Skeletal muscle tissue (tissue), 4 donors: ENCODE results near the gene SETD3. TPM values are rescaled to one million over a fixed set of nuclear protein-coding genes. Genes with fewer than 3 reads are reported as not detected.

Experiments
- H3K27ac ChIP-seq: one replicate; pipeline ENCODE4 v1.7.0; 2013; ENCODE audit warnings: mild to moderate bottlenecking, low read depth, low read length, inconsistent platforms
- H3K27me3 ChIP-seq, 3 donors: one replicate each; pipeline ENCODE4 v1.7.0; 2013; ENCODE audit warnings: low read length in 3 of 3; ENCODE audit not compliant: control insufficient read depth in 3 of 3, insufficient read depth in 3 of 3
- H3K36me3 ChIP-seq, 3 donors: one replicate each; pipeline ENCODE4 v1.7.0; 2013; ENCODE audit warnings: low read length in 3 of 3; ENCODE audit not compliant: control insufficient read depth in 3 of 3, insufficient read depth in 3 of 3
- H3K4me1 ChIP-seq, 3 donors: one replicate each; pipeline ENCODE4 v1.7.0; 2013; ENCODE audit warnings: low read length in 3 of 3, mild to moderate bottlenecking in 3 of 3; ENCODE audit not compliant: control insufficient read depth in 3 of 3, insufficient read depth in 3 of 3
- H3K4me3 ChIP-seq, 3 donors: one replicate each; pipeline ENCODE4 v1.7.0; 2013; ENCODE audit warnings: low read length in 3 of 3
- H3K9ac ChIP-seq, 3 donors: one replicate each; pipeline ENCODE4 v1.7.0; 2013; ENCODE audit warnings: low read length in 3 of 3, mild to moderate bottlenecking in 3 of 3, moderate library complexity in 2 of 3, low read depth in 1 of 3
- H3K9me3 ChIP-seq, 3 donors: one replicate each; pipeline ENCODE4 v1.7.0; 2013; ENCODE audit warnings: low read length in 3 of 3; ENCODE audit not compliant: control insufficient read depth in 3 of 3
- total RNA-seq: library from RNA; depleted of rRNA; stranded (reverse); fragments of >200 nt; gene quantifications from one replicate; pipeline ENCODE4 v1.2.3, GENCODE V29; 2014
- donor health status: Osteomylitis.

Gene SETD3
- total RNA-seq, 1 donor from 2014 or later = 112 TPM

GRCh38 chr14:99511421-99512109 lies 30.9 kb upstream of the SETD3 start:
- no peak overlapping the region for H3K27ac ChIP-seq
- no peak overlapping the region for H3K9ac ChIP-seq
- no peaks in the 10 kb centered on the region for H3K27me3 ChIP-seq
- no peaks in the 10 kb centered on the region for H3K9me3 ChIP-seq
- H3K36me3 ChIP-seq = peaks cover 41 to 43% (median 41%) of the 10 kb centered on the region in 3 donors
- peaks cover 7 to 13% (median 10%) of the 10 kb centered on the region in 3 donors for H3K4me1 ChIP-seq
- H3K4me3 ChIP-seq = no peak overlapping the region

GRCh38 chr14:99510556-99511139 lies 30.0 kb upstream of the SETD3 start:
- Histone ChIP-seq H3K36me3 (peaks cover 47 to 52% (median 50%) of the 10 kb centered on the region in 3 donors), H3K4me3 (no peak overlapping the region), H3K27ac (no peak overlapping the region), H3K27me3 (no peaks in the 10 kb centered on the region), H3K4me1 (peaks cover 7 to 13% (median 10%) of the 10 kb centered on the region in 3 donors), H3K9me3 (no peaks in the 10 kb centered on the region), H3K9ac (no peak overlapping the region)

- H3K27me3 ChIP-seq = no peaks in the 10 kb centered on the region
- no peak overlapping the region for H3K9ac ChIP-seq
- no peak overlapping the region for H3K4me3 ChIP-seq
- peaks cover 7 to 13% (median 10%) of the 10 kb centered on the region in 3 donors for H3K4me1 ChIP-seq
- no peaks in the 10 kb centered on the region for H3K9me3 ChIP-seq
- H3K27ac ChIP-seq = no peak overlapping the region
- H3K36me3 ChIP-seq = peaks cover 52 to 58% (median 56%) of the 10 kb centered on the region in 3 donors
These were observed 29.4 kb upstream of the SETD3 start for GRCh38 chr14:99509871-99510555.

- peaks cover 54 to 62% (median 60%) of the 10 kb centered on the region in 3 donors for H3K36me3 ChIP-seq
These were observed 28.4 kb upstream of the SETD3 start for GRCh38 chr14:99508896-99509629.

GRCh38 chr14:99507860-99508640 lies 27.4 kb upstream of the SETD3 start:
- Histone ChIP-seq H3K36me3 (peaks cover 62 to 65% (median 64%) of the 10 kb centered on the region in 3 donors), H3K4me3 (no peak overlapping the region), H3K9me3 (no peaks in the 10 kb centered on the region), H3K27me3 (no peaks in the 10 kb centered on the region), H3K27ac (no peak overlapping the region), H3K4me1 (peaks cover 7 to 13% (median 10%) of the 10 kb centered on the region in 3 donors), H3K9ac (peak overlapping the region in 2 of 3 donors; percentile 21 to 40)

More at GRCh38 chr14:99508896-99509629, 28.4 kb upstream of the SETD3 start:
- Histone ChIP-seq H3K27ac (no peak overlapping the region), H3K9ac (peak overlapping the region in 2 of 3 donors; percentile 21 to 40), H3K9me3 (no peaks in the 10 kb centered on the region), H3K4me3 (no peak overlapping the region), H3K27me3 (no peaks in the 10 kb centered on the region), H3K4me1 (peaks cover 7 to 13% (median 10%) of the 10 kb centered on the region in 3 donors)

- H3K9me3 ChIP-seq = no peaks in the 10 kb centered on the region
- H3K4me1 ChIP-seq = peaks cover 7 to 13% (median 10%) of the 10 kb centered on the region in 3 donors
- no peak overlapping the region for H3K4me3 ChIP-seq
- no peak overlapping the region for H3K9ac ChIP-seq
- H3K27ac ChIP-seq = no peak overlapping the region
- H3K27me3 ChIP-seq = no peaks in the 10 kb centered on the region
- peaks cover 71 to 82% (median 79%) of the 10 kb centered on the region in 3 donors for H3K36me3 ChIP-seq
These were observed 25.6 kb upstream of the SETD3 start for GRCh38 chr14:99506276-99506675.

GRCh38 chr14:99505089-99505488 lies 24.4 kb upstream of the SETD3 start:
- peaks cover 75 to 89% (median 87%) of the 10 kb centered on the region in 3 donors for H3K36me3 ChIP-seq
- H3K27me3 ChIP-seq = no peaks in the 10 kb centered on the region
- H3K9ac ChIP-seq = no peak overlapping the region
- no peaks in the 10 kb centered on the region for H3K9me3 ChIP-seq
- H3K4me1 ChIP-seq = peaks cover 7 to 13% (median 10%) of the 10 kb centered on the region in 3 donors
- no peak overlapping the region for H3K4me3 ChIP-seq
- H3K27ac ChIP-seq = no peak overlapping the region

GRCh38 chr14:99503848-99504453 lies 23.3 kb upstream of the SETD3 start:
- Histone ChIP-seq H3K27me3 (no peaks in the 10 kb centered on the region), H3K4me1 (peaks cover 7 to 9% (median 9%) of the 10 kb centered on the region in 3 donors), H3K27ac (no peak overlapping the region), H3K4me3 (no peak overlapping the region), H3K9me3 (no peaks in the 10 kb centered on the region), H3K36me3 (peaks cover 72 to 79% (median 76%) of the 10 kb centered on the region in 3 donors), H3K9ac (no peak overlapping the region)

- Histone ChIP-seq H3K4me3 (no peak overlapping the region), H3K36me3 (peaks cover 66 to 74% (median 66%) of the 10 kb centered on the region in 3 donors), H3K9me3 (no peaks in the 10 kb centered on the region), H3K4me1 (peaks cover 0 to 3% (median 0%) of the 10 kb centered on the region in 3 donors), H3K9ac (no peak overlapping the region), H3K27ac (no peak overlapping the region), H3K27me3 (no peaks in the 10 kb centered on the region)
These were observed 22.3 kb upstream of the SETD3 start for GRCh38 chr14:99502989-99503421.
